HUES6 (cell line): ENCODE measurements around the gene NCKAP5.

Source experiments
- H3K27ac ChIP-seq: 2 replicates; pipeline ENCODE4 v1.7.0; 2013; ENCODE audit warnings: low read depth, mild to moderate bottlenecking, low read length, inconsistent platforms
- H3K27me3 ChIP-seq: 2 replicates; pipeline ENCODE4 v1.6.1; 2013; ENCODE audit warnings: low read length; ENCODE audit not compliant: control insufficient read depth, insufficient read depth
- H3K36me3 ChIP-seq: 2 replicates; pipeline ENCODE4 v1.6.1; 2013; ENCODE audit warnings: low read length; ENCODE audit not compliant: control insufficient read depth, insufficient read depth
- H3K4me1 ChIP-seq: 2 replicates; pipeline ENCODE4 v1.6.1; 2013; ENCODE audit warnings: low read length; ENCODE audit not compliant: control insufficient read depth, insufficient read depth
- H3K4me3 ChIP-seq: 2 replicates; pipeline ENCODE4 v1.5.1; 2013; ENCODE audit warnings: low read depth, low read length
- H3K9ac ChIP-seq: one replicate; pipeline ENCODE4 v1.6.1; 2013; ENCODE audit warnings: mild to moderate bottlenecking, low read length
- H3K9me3 ChIP-seq: 2 replicates; pipeline ENCODE4 v1.6.1; 2013; ENCODE audit warnings: low read depth, low read length; ENCODE audit not compliant: control insufficient read depth, insufficient read depth

The NCKAP5 gene

GRCh38 chr2:133574186-133574585 lies 5.9 kb upstream of the NCKAP5 start:
- Histone ChIP-seq H3K27ac (no peak overlapping the region), H3K27me3 (no peaks in the 10 kb centered on the region), H3K9ac (no peak overlapping the region), H3K4me1 (peaks cover 25% of the 10 kb centered on the region), H3K36me3 (no peaks in the 10 kb centered on the region), H3K4me3 (no peak overlapping the region), H3K9me3 (no peaks in the 10 kb centered on the region)

GRCh38 chr2:133573491-133574162 lies 5.4 kb upstream of the NCKAP5 start:
- peaks cover 30% of the 10 kb centered on the region for H3K4me1 ChIP-seq
- H3K36me3 ChIP-seq, result no peaks in the 10 kb centered on the region
- no peaks in the 10 kb centered on the region for H3K9me3 ChIP-seq
- H3K9ac ChIP-seq, result no peak overlapping the region
- H3K27me3 ChIP-seq, result no peaks in the 10 kb centered on the region
- no peak overlapping the region for H3K4me3 ChIP-seq
- no peak overlapping the region for H3K27ac ChIP-seq

GRCh38 chr2:133571249-133571648 lies 3.0 kb upstream of the NCKAP5 start:
- Histone ChIP-seq H3K9ac (no peak overlapping the region), H3K27me3 (no peaks in the 10 kb centered on the region), H3K4me1 (peaks cover 43% of the 10 kb centered on the region), H3K36me3 (no peaks in the 10 kb centered on the region), H3K9me3 (no peaks in the 10 kb centered on the region), H3K4me3 (no peak overlapping the region), H3K27ac (no peak overlapping the region)

GRCh38 chr2:133570542-133570941 lies 2.3 kb upstream of the NCKAP5 start:
- Histone ChIP-seq H3K27ac (no peak overlapping the region), H3K27me3 (no peaks in the 10 kb centered on the region), H3K9me3 (no peaks in the 10 kb centered on the region), H3K4me3 (no peak overlapping the region), H3K9ac (no peak overlapping the region), H3K36me3 (no peaks in the 10 kb centered on the region), H3K4me1 (peaks cover 43% of the 10 kb centered on the region)

- Histone ChIP-seq H3K27ac (no peak overlapping the region), H3K36me3 (no peaks in the 10 kb centered on the region), H3K9me3 (no peaks in the 10 kb centered on the region), H3K4me3 (no peak overlapping the region), H3K4me1 (peaks cover 43% of the 10 kb centered on the region), H3K27me3 (0 out of 2 replicates have a peak, but pooled peaks cover 4% of the 10 kb centered on the region), H3K9ac (no peak overlapping the region)
These were observed 1.1 kb upstream of the NCKAP5 start for GRCh38 chr2:133569286-133569830.

GRCh38 chr2:133568598-133568997 lies 335 bp upstream of the NCKAP5 start:
- no peaks in the 10 kb centered on the region for H3K36me3 ChIP-seq
- no peak overlapping the region for H3K9ac ChIP-seq
- 0 out of 2 replicates have a peak, but pooled peaks cover 4% of the 10 kb centered on the region for H3K27me3 ChIP-seq
- no peak overlapping the region for H3K27ac ChIP-seq
- no peaks in the 10 kb centered on the region for H3K9me3 ChIP-seq
- peaks cover 38% of the 10 kb centered on the region for H3K4me1 ChIP-seq
- H3K4me3 ChIP-seq, result no peak overlapping the region

- 0 out of 2 replicates have a peak, but pooled peaks cover 4% of the 10 kb centered on the region for H3K27me3 ChIP-seq
- peaks cover 2% of the 10 kb centered on the region for H3K4me1 ChIP-seq
- H3K9me3 ChIP-seq, result no peaks in the 10 kb centered on the region
- H3K9ac ChIP-seq, result no peak overlapping the region
- no peaks in the 10 kb centered on the region for H3K36me3 ChIP-seq
- no peak overlapping the region for H3K4me3 ChIP-seq
- H3K27ac ChIP-seq, result no peak overlapping the region
These were observed 5.7 kb downstream of the NCKAP5 start for GRCh38 chr2:133562558-133562957.

GRCh38 chr2:133561045-133561852 lies 7.0 kb downstream of the NCKAP5 start:
- Histone ChIP-seq H3K4me1 (no peaks in the 10 kb centered on the region), H3K27me3 (0 out of 2 replicates have a peak, but pooled peaks cover 4% of the 10 kb centered on the region), H3K36me3 (no peaks in the 10 kb centered on the region), H3K9ac (no peak overlapping the region), H3K4me3 (no peak overlapping the region), H3K9me3 (no peaks in the 10 kb centered on the region), H3K27ac (no peak overlapping the region)

- H3K27ac ChIP-seq, result no peak overlapping the region
- no peaks in the 10 kb centered on the region for H3K27me3 ChIP-seq
- no peaks in the 10 kb centered on the region for H3K9me3 ChIP-seq
- H3K4me3 ChIP-seq, result no peak overlapping the region
- no peaks in the 10 kb centered on the region for H3K4me1 ChIP-seq
- H3K36me3 ChIP-seq, result no peaks in the 10 kb centered on the region
- no peak overlapping the region for H3K9ac ChIP-seq
These were observed 10.6 kb downstream of the NCKAP5 start for GRCh38 chr2:133557614-133558013.

- H3K9me3 ChIP-seq, result no peaks in the 10 kb centered on the region
- no peak overlapping the region for H3K9ac ChIP-seq
- no peaks in the 10 kb centered on the region for H3K36me3 ChIP-seq
- no peaks in the 10 kb centered on the region for H3K27me3 ChIP-seq
- no peak overlapping the region for H3K4me3 ChIP-seq
- no peaks in the 10 kb centered on the region for H3K4me1 ChIP-seq
- no peak overlapping the region for H3K27ac ChIP-seq
These were observed 14.3 kb downstream of the NCKAP5 start for GRCh38 chr2:133553838-133554408.

GRCh38 chr2:133553251-133553650 lies 15.0 kb downstream of the NCKAP5 start:
- Histone ChIP-seq H3K4me3 (no peak overlapping the region), H3K9ac (no peak overlapping the region), H3K9me3 (no peaks in the 10 kb centered on the region), H3K27ac (no peak overlapping the region), H3K27me3 (no peaks in the 10 kb centered on the region), H3K36me3 (no peaks in the 10 kb centered on the region), H3K4me1 (no peaks in the 10 kb centered on the region)
